Measurements from ENCODE around the gene FOS. TPM values are rescaled to one million over a fixed set of nuclear protein-coding genes. Genes with fewer than 3 reads are reported as not detected.
A peak's percentile ranks its signal among the peaks of the same experiment; 100 is the strongest.

FOS gene
- total and polyA plus RNA-seq, 2 of the 13 experiments (the other 11 are each of a cell fraction or from before 2014, with no cell fraction given), result 15.9 to 24.2 TPM

- no peak for TF ChIP-seq PBX3 (CRISPR knock-in tag; IDR thresholded peaks at IDR 0.05; ENCODE audit: borderline replicate concordance)
- TF ChIP-seq SIX1 (CRISPR knock-in tag; IDR thresholded peaks at IDR 0.05; ENCODE audit: borderline replicate concordance), result no peak
- TF ChIP-seq RBM39 (IDR thresholded peaks at IDR 0.05; ENCODE audit: low read depth, low read length, poor library complexity, severe bottlenecking), result no peak
- 0 out of 2 replicates have a peak, but pooled peaks have one; percentile 45 for TF ChIP-seq MXD4 (CRISPR knock-in tag; IDR thresholded peaks at IDR 0.05)
- TF ChIP-seq GRHL1 (CRISPR knock-in tag; conservative IDR thresholded peaks at IDR 0.05), result no peak
- TF ChIP-seq ZIK1 (CRISPR knock-in tag; IDR thresholded peaks at IDR 0.05; ENCODE audit: borderline replicate concordance, low read depth), result no peak
- TF ChIP-seq HOXA3 (CRISPR knock-in tag; IDR thresholded peaks at IDR 0.05), result peak; percentile 96
- 0 out of 2 replicates have a peak, but pooled peaks have one; percentile 18 for TF ChIP-seq PRDM4 (CRISPR knock-in tag; IDR thresholded peaks at IDR 0.05; ENCODE audit: borderline replicate concordance)
- no peak for TF ChIP-seq SATB2 (CRISPR knock-in tag; IDR thresholded peaks at IDR 0.05)
- peak; percentile 94 for TF ChIP-seq ZBTB21 (CRISPR knock-in tag; IDR thresholded peaks at IDR 0.05)
- no peak for TF ChIP-seq MBD4 (IDR thresholded peaks at IDR 0.05; ENCODE audit: borderline replicate concordance, low read length)
- no peak for TF ChIP-seq ZSCAN30 (CRISPR knock-in tag; IDR thresholded peaks at IDR 0.05)
- TF ChIP-seq FUBP1 (CRISPR knock-in tag; IDR thresholded peaks at IDR 0.05; ENCODE audit: borderline replicate concordance), result peak; percentile 17; the same call in 1 of the 2 replicates
- peak; percentile 70 for TF ChIP-seq ARNT2 (CRISPR knock-in tag; IDR thresholded peaks at IDR 0.05; ENCODE audit: low read depth)
- no peak for TF ChIP-seq IKZF1 (IDR thresholded peaks at IDR 0.05)
- no peak for TF ChIP-seq ZNF709 (CRISPR knock-in tag; IDR thresholded peaks at IDR 0.05)
- no peak for TF ChIP-seq ZBTB7B (CRISPR knock-in tag; IDR thresholded peaks at IDR 0.05)
- no peak for TF ChIP-seq ZNF431 (CRISPR knock-in tag; IDR thresholded peaks at IDR 0.05; ENCODE audit: borderline replicate concordance, low read depth)
- TF ChIP-seq PHF20 (CRISPR knock-in tag; IDR thresholded peaks at IDR 0.05), result no peak
- TF ChIP-seq ZNF878 (CRISPR knock-in tag; IDR thresholded peaks at IDR 0.05), result no peak
- TF ChIP-seq SPEN (CRISPR knock-in tag; IDR thresholded peaks at IDR 0.05; ENCODE audit: low read depth), result 0 out of 2 replicates have a peak, but pooled peaks have one; percentile 61
- no peak for TF ChIP-seq ARID2 (CRISPR knock-in tag; IDR thresholded peaks at IDR 0.05; ENCODE audit: borderline replicate concordance)
Observed at GRCh38 chr14:75258803-75259509, 19.7 kb upstream of the FOS start (continued).
